GOT3 (cell line): ENCODE data around the gene SDC1.

ENCODE experiments used
- DNase-seq: peaks from one replicate; lab custom pipeline; 2025; ENCODE audit warnings: mixed read lengths; lab: John Stamatoyannopoulos, UW

The SDC1 gene

GRCh38 chr2:20169796-20170703 lies 54.9 kb downstream of the SDC1 start:
- no peak for DNase-seq

GRCh38 chr2:20168727-20169696 lies 55.9 kb downstream of the SDC1 start:
- DNase-seq: no peak

- no peak for DNase-seq
Observed at GRCh38 chr2:20168048-20168726, 56.7 kb downstream of the SDC1 start.

GRCh38 chr2:20167356-20167755 lies 57.6 kb downstream of the SDC1 start:
- no peak for DNase-seq

- DNase-seq: no peak
Observed at GRCh38 chr2:20165677-20166509, 59.0 kb downstream of the SDC1 start.

- no peak for DNase-seq
Observed at GRCh38 chr2:20164734-20165478, 60.0 kb downstream of the SDC1 start.

GRCh38 chr2:20164061-20164733 lies 60.7 kb downstream of the SDC1 start:
- DNase-seq: no peak

- DNase-seq: no peak
Observed at GRCh38 chr2:20159411-20160070, 65.4 kb downstream of the SDC1 start.

GRCh38 chr2:20157193-20157891 lies 67.6 kb downstream of the SDC1 start:
- no peak for DNase-seq

- DNase-seq: no peak
Observed at GRCh38 chr2:20156836-20157192, 68.1 kb downstream of the SDC1 start.

GRCh38 chr2:20156076-20156759 lies 68.7 kb downstream of the SDC1 start:
- DNase-seq: no peak

- no peak for DNase-seq
Observed at GRCh38 chr2:20153131-20153851, 71.6 kb downstream of the SDC1 start.

GRCh38 chr2:20150806-20151571 lies 73.9 kb downstream of the SDC1 start:
- no peak for DNase-seq
